Breast epithelium (tissue), 3 donors: Measurements from ENCODE around the gene ORC6.

Experiments
- POLR2A ChIP-seq: fragments of 450-650 bp; IDR thresholded peaks from one replicate; pipeline ENCODE4 v1.6.1; 2016; ENCODE audit warnings: antibody characterized with exemption, mild to moderate bottlenecking, moderate library complexity
- POLR2AphosphoS5 ChIP-seq, 3 donors: sonication (generic); formaldehyde crosslinking; IDR thresholded peaks; one replicate each; pipeline ENCODE4 v1.6.1; 2017; ENCODE audit warnings: antibody characterized with exemption in 3 of 3
- TF ChIP-seq, protein P1 (sequence below), 3 donors: fragments of 450-650 bp; IDR thresholded peaks; one replicate each; pipeline ENCODE4 v1.5.1; 2016 to 2017; ENCODE audit warnings: antibody characterized with exemption in 3 of 3, mild to moderate bottlenecking in 3 of 3, moderate library complexity in 3 of 3

DNA sequence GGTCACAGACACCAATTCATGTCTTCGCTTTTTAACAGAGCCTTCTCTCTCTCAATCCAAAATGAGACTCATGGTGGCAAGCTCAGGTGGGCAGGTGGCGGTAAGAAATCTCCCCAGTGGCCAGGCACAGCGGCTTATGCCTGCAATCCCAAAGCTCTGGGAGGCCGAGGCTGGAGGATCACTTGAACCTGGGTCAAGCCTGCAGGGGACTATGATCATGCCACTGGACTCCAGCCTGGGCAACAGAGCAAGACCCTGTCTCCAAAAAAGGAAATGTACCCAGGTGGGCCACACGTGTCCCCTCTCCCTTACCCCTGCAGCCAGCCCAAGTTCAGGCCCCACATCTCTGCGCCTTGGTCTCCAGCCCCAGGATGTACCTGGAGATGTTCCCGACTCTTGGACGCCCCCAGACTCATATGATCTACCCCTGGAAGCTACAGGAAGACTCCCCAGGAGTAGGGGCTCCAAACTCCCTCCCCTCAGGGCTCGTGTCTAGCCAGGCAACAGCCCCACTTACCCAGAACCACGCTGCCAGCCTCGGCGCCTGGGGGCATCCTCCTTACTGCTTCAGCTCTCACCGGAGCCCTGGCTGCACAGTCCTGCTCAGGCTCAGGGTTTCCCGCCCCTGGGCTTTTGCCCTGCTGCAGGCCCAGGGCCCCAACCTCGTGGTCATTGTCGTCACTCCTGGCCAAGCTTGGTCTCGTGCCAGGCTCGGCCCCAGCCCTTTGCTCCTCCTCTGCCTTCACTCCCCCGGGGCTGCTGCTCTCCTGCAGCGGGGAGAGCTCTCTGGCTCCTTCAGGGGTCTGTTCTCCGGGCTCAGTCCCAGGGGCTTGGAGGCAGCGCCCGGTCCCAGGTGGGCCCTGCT, 42.5 kb downstream of the ORC6 start:
- no peak for TF ChIP-seq POLR2A
- no peak for TF ChIP-seq POLR2AphosphoS5 (IDR thresholded peaks at IDR 0.05)
- TF ChIP-seq, protein P1, sequence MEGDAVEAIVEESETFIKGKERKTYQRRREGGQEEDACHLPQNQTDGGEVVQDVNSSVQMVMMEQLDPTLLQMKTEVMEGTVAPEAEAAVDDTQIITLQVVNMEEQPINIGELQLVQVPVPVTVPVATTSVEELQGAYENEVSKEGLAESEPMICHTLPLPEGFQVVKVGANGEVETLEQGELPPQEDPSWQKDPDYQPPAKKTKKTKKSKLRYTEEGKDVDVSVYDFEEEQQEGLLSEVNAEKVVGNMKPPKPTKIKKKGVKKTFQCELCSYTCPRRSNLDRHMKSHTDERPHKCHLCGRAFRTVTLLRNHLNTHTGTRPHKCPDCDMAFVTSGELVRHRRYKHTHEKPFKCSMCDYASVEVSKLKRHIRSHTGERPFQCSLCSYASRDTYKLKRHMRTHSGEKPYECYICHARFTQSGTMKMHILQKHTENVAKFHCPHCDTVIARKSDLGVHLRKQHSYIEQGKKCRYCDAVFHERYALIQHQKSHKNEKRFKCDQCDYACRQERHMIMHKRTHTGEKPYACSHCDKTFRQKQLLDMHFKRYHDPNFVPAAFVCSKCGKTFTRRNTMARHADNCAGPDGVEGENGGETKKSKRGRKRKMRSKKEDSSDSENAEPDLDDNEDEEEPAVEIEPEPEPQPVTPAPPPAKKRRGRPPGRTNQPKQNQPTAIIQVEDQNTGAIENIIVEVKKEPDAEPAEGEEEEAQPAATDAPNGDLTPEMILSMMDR (IDR thresholded peaks at IDR 0.05), result no peak
